ENCODE measurements around the gene CRB2.

DNA sequence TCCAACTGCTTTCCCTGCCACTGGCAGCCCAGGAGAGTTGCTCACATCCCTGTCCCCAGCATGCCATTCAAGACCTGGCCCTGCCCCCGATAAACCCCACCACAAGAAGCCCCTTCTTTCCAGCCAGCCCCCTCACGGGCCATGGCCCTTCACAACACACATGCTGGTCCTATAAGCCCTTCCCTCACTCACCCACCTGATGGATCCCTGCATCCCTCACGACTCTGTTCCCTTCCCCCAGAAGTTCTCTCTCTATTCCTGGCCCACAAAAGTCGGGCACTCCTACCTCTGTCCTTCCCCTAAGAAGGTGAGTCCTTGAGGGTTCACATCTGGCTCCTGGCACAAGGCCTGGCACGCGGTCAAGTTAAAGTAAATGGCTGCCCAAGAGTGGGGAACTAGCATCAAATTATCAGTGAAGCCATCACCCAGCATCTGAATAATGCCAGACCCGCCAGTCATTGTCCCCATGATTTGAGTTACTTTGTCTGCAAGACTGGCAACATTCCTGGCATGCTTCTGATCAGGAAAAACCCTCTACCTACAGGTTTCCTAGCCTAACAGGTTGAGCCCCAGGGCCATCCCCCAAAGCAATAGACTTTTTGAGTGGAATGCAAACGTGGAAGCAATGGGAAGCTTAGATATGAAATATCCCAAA is 65.9 kb downstream of the CRB2 start:
- TF ChIP-seq POLR2A (IDR thresholded peaks at IDR 0.05; ENCODE audit: low read depth, low read length) (no peak), BHLHE40 (IDR thresholded peaks at IDR 0.05; ENCODE audit: low read depth, low read length) (no peak), RFX5 (IDR thresholded peaks at IDR 0.05; ENCODE audit: low read depth, low read length) (no peak), SMC3 (IDR thresholded peaks at IDR 0.05; ENCODE audit: low read depth, low read length) (no peak), NFE2L2 (IDR thresholded peaks at IDR 0.05; ENCODE audit: low read depth, low read length) (no peak), CHD1 (IDR thresholded peaks at IDR 0.05; ENCODE audit: low read depth, low read length) (no peak), RAD21 (IDR thresholded peaks at IDR 0.05; ENCODE audit: low read length) (no peak), MAFK (IDR thresholded peaks at IDR 0.05; ENCODE audit: low read depth, low read length) (no peak)
- TF ChIP-seq, protein P1, sequence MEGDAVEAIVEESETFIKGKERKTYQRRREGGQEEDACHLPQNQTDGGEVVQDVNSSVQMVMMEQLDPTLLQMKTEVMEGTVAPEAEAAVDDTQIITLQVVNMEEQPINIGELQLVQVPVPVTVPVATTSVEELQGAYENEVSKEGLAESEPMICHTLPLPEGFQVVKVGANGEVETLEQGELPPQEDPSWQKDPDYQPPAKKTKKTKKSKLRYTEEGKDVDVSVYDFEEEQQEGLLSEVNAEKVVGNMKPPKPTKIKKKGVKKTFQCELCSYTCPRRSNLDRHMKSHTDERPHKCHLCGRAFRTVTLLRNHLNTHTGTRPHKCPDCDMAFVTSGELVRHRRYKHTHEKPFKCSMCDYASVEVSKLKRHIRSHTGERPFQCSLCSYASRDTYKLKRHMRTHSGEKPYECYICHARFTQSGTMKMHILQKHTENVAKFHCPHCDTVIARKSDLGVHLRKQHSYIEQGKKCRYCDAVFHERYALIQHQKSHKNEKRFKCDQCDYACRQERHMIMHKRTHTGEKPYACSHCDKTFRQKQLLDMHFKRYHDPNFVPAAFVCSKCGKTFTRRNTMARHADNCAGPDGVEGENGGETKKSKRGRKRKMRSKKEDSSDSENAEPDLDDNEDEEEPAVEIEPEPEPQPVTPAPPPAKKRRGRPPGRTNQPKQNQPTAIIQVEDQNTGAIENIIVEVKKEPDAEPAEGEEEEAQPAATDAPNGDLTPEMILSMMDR (conservative IDR thresholded peaks at IDR 0.05; ENCODE audit: low read depth, low read length), result no peak
- TF ChIP-seq, protein P2, sequence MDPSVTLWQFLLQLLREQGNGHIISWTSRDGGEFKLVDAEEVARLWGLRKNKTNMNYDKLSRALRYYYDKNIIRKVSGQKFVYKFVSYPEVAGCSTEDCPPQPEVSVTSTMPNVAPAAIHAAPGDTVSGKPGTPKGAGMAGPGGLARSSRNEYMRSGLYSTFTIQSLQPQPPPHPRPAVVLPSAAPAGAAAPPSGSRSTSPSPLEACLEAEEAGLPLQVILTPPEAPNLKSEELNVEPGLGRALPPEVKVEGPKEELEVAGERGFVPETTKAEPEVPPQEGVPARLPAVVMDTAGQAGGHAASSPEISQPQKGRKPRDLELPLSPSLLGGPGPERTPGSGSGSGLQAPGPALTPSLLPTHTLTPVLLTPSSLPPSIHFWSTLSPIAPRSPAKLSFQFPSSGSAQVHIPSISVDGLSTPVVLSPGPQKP (IDR thresholded peaks at IDR 0.05; ENCODE audit: borderline replicate concordance, low read depth, low read length), result no peak

Measured in IMR-90 (cell line).